ENCODE results near the gene BEND6.

BEND6 gene

DNA sequence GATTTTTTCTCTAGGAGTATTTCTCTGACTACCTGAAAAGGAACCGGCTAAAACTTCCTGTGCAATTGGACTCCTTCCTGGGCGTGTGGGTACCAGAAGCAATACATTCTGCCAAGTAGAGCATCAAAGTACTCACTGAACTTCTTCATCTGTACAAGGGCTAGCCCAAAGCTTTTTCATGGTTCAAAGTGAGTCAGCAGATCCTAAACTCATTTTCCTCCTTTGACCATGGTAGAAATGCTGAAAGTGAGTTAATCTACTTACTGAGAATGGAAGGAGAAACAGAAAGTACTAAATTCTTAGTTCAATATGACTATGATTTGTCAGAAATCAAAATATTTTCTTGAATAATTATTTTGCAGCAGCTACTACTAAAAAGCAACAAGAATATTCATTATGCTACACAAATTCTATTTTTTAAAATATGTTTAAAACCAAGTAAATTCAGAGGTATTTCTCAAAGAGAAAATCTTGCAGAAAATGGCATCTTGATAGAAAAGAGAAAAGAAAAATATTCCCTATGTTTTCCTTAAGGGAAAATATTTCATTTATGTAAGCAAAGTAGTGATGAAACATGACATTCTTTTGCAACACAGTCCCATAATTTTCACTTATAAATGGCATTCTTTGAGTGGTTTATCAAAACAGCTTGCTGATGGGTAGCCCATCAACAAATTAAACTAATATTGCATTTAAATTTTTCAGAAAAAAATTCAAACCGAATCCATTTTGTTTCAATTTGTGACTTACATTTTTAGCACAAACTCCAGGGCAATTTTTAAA, 3.7 kb upstream of the BEND6 start:
- TF ChIP-seq ZNF274 (IDR thresholded peaks at IDR 0.05; ENCODE audit: low read depth, low read length) = no peak
- H3K4me3 ChIP-seq (ENCODE audit: low read length) = no peak overlapping the region

DNA sequence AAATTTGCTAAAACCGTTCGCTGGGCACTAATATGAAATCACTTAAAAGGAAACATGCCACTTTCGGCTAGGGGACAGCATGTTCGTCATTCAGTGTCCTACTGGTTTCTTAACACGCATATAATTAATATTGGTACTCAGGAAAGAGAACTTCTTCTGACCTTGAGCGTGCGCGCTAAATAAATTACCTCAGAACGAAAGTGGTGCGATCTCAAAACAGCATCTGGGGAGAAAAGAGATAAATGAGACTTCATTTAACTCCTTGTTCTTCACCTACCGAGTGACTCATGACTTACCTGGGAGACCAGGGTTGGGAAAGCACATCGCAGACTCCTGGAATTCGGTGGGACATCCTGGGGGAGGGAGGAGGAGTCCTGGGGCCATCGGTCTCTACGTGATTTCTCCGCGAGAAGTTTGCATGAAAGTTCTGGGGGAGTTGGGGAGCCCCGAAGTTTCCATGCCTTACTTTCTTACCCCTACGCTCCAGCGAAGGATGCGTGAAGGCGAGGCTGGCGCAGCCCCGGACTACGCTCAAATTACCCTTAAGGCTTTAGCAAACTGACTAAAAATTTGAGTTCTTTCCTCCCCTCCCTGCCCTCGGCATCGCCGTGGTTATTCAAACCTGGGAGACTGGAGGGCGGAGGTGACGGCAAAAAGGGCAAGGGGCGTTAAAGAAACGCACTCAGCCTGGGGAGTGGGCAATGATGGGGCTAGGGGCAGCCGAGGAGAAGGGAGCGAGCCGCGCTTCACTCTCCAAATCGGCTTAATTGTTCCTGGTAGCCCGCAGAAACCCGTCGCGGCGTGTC, 1.1 kb upstream of the BEND6 start:
- no peak for TF ChIP-seq ZNF274 (IDR thresholded peaks at IDR 0.05; ENCODE audit: low read depth, low read length)
- peak overlapping the region; percentile 77 for H3K4me3 ChIP-seq (ENCODE audit: low read length)

DNA sequence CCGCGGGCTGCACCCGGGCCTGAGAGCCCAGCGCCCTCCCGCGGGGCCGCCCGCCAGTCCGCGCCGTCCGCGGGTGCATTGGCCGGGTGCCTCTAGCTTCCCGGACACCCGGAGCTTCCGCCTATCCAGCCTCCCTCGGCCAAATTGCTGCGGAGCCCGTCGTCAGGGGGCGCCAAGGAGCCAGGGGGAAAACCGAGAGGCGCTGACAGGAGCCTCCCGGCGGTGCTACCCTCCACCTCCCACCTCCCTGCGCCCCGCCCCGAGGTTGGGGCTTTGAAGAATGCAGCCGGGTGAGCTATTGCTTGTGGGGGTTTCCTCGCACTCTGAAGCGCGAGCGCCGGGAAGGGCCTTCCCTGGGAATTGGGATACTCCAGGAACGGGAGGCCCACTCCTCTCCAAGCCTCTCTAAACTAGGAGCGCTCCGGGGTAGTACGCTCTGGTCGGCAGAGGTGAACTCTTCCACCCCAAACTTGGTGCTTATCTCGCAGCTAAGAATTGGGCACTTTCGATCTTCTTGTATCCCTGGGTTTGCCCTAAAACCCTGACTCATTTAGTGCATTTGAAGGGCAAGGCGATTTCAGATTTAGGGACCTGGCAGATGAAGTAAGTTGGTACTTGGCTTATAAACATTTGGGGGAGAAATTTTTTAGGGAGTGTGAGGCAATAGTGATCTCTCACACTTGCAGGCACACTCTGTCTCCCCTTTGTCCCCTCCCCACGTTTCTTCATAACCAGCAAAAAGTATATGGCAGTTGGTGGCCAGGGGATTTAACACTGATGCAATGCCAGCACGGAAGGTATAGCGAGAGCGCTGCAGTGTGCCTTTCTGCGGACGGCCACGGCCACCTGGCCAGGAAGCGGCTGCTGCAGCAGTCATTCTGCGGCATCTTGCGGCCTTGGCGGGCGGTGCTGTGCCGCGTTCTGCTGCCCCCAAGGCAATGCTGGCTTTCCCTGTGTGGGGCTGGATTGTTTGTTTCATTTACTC, 556 bp downstream of the BEND6 start:
- TF ChIP-seq ZNF274 (IDR thresholded peaks at IDR 0.05; ENCODE audit: low read depth, low read length) = no peak
- peak overlapping the region; percentile 77 for H3K4me3 ChIP-seq (ENCODE audit: low read length)

DNA sequence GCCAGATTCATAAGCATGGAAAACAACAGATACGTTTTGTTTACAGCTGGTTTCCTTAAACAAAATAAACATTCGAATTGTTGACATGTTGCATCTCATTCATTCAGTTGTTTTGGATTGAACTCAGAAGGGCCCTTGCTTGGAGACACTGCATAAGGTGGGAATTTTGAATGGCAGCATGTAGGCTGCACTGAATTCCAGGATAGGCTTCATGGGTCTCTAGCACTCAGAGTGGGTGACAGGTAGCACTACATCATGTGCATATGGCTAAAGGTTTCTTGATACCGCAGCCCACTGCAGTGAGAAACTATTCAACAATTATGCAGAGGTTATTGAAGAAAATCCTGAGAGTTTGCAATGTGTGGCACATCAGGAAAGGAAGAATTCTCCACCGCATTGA, 1.6 kb downstream of the BEND6 start:
- H3K4me3 ChIP-seq (ENCODE audit: low read length) = no peak overlapping the region
- TF ChIP-seq ZNF274 (IDR thresholded peaks at IDR 0.05; ENCODE audit: low read depth, low read length) = no peak

DNA sequence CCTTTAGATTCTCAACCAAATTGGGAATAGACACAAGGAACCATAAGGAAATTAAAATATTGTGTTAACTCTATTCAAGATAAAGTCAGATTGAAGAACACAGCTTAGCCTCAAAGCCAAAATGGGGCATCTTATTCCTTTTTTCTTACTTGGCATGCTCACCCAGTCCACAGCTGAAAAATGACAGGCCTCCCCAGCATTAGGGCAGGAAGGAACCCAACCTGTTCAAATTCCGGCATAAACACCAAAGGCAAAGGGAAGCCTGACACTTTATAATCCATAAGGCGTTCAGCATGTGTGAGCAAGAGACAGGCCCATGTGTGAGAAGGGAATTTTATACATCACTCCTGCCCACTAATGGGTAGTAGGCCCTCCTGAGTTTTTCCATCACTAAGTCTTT, 2.9 kb downstream of the BEND6 start:
- TF ChIP-seq ZNF274 (IDR thresholded peaks at IDR 0.05; ENCODE audit: low read depth, low read length) = no peak
- H3K4me3 ChIP-seq (ENCODE audit: low read length) = no peak overlapping the region

DNA sequence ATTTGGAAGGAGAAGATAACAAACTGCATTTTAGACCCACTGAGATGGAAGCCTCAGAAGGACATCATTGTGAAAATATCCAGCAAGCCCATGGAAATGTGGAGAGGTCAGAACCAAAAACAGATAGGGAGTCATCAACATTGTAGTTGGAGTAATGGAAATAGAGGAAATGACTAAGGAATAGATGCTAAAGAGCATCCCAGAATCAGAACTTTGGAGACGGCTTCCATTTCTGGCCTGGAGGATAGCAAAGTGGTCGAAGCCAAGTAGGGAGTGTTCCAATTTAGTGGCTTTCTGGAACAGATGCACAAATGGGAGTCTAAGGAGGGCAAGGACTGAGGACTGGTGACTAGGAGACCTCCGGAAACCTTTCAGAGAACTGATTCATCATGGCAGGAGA, 3.6 kb downstream of the BEND6 start:
- no peak overlapping the region for H3K4me3 ChIP-seq (ENCODE audit: low read length)
- no peak for TF ChIP-seq ZNF274 (IDR thresholded peaks at IDR 0.05; ENCODE audit: low read depth, low read length)

DNA sequence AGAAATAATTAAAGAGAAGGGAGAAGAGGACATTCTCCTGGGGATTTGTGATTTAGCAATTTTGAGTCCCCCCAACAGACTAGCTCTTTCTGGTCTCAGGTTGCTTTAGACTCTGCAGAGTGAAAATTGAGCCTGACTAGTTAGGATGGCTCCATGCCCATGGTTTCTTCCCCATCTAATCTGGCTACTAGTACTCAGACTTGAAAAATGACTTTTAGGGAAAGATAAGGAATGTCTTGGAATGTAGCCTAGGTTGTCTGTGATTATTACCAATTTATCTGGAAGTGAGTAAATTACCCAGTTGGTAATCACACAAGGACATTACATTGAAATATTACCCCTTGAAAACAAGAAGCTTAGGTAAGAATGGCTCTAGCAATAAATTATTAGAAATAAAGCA, 4.2 kb downstream of the BEND6 start:
- H3K4me3 ChIP-seq (ENCODE audit: low read length) = no peak overlapping the region
- no peak for TF ChIP-seq ZNF274 (IDR thresholded peaks at IDR 0.05; ENCODE audit: low read depth, low read length)

DNA sequence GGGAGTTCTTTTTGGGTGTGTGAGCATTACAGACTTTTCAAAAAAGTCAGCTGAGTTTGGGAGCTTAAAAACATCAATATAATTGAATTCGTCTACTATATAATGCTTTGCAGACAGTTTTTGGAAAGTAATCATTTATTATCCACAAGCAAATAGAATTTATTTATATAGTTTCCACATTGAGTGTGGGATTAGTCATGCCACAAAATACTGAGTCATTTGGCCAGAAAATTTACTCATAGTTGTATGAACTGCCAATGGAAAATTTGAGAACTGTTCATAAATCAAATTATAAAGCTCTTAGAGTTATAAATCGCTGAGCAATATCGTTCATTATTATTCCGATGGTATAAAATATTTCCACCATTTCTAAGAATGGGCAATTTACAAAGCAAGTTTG, 5.0 kb downstream of the BEND6 start:
- no peak overlapping the region for H3K4me3 ChIP-seq (ENCODE audit: low read length)

DNA sequence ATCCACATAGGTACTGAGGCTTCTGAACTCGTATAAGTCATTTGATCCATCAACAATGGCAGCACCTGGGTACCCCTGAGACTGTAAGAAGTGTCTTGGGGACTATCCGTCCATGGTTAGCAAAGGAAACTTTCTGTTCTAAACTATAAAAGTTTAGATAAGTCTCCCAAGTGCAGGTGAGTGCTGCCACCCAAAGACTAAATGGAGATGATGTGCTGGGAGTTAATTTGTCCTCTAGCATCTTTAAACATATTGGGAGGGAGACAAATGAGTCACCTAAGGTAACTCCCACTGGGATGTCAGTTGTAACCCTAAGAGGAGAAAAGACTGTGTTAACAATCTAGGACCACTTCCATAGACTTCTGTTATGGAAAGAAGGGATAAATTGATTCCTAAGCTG, 6.2 kb downstream of the BEND6 start:
- no peak for TF ChIP-seq ZNF274 (IDR thresholded peaks at IDR 0.05; ENCODE audit: low read depth, low read length)
- no peak overlapping the region for H3K4me3 ChIP-seq (ENCODE audit: low read length)

More for the DNA sequence above, 5.0 kb downstream of the BEND6 start:
- no peak for TF ChIP-seq ZNF274 (IDR thresholded peaks at IDR 0.05; ENCODE audit: low read depth, low read length)

DNA sequence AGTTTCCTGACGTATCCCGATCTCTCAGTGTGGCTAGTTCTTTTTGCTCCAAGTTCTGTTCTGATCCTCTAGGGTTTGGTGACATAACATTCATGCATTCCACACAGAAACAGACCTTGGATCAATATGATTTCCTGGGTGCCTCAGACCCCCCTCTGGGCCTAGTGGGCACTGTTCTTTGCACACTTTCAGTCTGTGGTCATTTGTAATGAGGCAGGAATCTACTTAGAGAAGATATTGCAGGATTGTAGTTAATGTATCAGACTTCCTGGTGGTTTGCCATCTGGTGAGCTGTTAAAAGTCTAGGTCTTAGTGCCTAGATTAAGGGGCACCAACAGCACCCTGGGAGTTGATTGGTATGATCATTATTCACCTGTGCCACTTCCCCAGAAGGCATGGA, 7.5 kb downstream of the BEND6 start:
- no peak for TF ChIP-seq ZNF274 (IDR thresholded peaks at IDR 0.05; ENCODE audit: low read depth, low read length)

DNA sequence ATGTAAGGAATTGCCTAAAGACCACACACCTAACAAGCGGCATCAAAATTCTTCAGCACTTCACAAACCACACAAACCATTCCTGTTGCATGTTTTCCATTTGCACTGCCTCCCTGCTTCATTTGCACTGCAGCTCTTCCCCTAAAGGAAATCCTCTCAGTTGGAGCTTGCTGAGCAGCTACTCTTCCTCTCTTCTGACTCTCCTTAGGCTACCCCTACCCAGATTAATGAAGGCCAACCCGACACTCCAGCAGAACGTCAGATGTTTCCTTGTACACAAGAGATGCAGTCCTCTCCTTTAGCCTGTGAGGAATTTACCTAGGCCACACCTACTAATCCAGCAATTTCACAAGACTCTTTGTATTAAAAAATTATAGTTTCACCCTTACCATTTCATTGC, 8.1 kb downstream of the BEND6 start:
- no peak for TF ChIP-seq ZNF274 (IDR thresholded peaks at IDR 0.05; ENCODE audit: low read depth, low read length)
- H3K4me3 ChIP-seq (ENCODE audit: low read length) = no peak overlapping the region

More for the DNA sequence above, 7.5 kb downstream of the BEND6 start:
- H3K4me3 ChIP-seq (ENCODE audit: low read length) = no peak overlapping the region

DNA sequence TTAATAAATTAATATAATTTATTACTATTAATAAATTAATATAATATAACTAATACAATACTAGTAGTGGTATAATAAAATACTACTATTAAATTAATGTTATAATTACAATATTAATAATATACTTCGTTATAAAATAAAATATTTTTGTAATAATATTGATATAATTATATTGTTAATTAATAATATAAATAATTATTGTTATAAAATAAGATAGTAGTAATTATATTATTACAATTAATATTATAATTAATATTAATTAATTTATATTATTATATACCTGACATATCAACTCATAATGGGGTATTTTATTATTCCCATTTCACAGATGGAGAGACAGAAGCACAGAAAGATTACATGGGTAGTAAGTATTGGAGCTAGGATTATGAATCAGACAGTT, 8.9 kb downstream of the BEND6 start:
- H3K4me3 ChIP-seq (ENCODE audit: low read length) = no peak overlapping the region
- TF ChIP-seq ZNF274 (IDR thresholded peaks at IDR 0.05; ENCODE audit: low read depth, low read length) = no peak

DNA sequence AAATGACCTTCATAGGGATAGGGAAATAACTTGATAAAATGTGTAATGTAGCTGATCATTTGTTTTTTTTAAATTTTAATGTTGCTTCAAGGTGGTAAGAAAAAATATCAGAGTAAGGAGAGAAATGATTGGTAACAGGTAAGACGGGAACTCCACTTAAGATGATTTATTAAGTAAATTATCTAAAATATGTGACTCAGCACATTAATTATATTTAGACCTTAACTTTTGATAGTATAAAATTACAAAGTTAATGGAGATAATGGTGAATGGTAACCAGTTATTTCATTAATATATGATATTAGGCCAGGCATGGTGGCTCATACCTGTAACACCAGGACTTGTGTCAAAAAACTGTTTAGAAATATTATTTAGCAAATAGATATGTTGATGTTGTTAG, 10.2 kb downstream of the BEND6 start:
- TF ChIP-seq ZNF274 (IDR thresholded peaks at IDR 0.05; ENCODE audit: low read depth, low read length) = no peak
- no peak overlapping the region for H3K4me3 ChIP-seq (ENCODE audit: low read length)

DNA sequence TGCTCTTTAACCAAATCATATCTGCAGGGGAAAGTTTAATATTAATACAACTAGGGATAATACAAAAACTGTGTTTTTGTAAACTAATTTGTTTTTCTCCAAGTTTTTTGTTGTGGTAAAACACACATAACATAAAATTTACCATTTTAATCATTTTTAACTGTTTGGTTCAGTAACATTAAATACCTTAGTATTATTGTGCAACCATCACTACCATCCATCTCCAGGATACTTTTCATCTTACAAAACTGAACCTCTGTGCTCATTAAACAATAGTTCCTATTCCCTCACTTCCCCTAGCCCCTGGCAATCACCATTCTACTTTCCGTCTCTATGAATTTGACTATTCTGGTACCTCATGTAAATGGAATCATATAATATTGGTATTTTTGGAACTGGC, 15.9 kb downstream of the BEND6 start:
- H3K4me3 ChIP-seq (ENCODE audit: low read length) = no peak overlapping the region
- no peak for TF ChIP-seq ZNF274 (IDR thresholded peaks at IDR 0.05; ENCODE audit: low read depth, low read length)

Measured in GM08714 (cell line).